ENCODE measurements around the gene CREBBP.

GRCh38 chr16:3814755-3815154 lies 65.8 kb downstream of the CREBBP start:
- TF ChIP-seq CTCF (IDR thresholded peaks at IDR 0.05) (no peak), POLR2A (IDR thresholded peaks at IDR 0.05) (no peak)
